HG03097 (cell line): Measurements from ENCODE around the gene ASIC2.

ENCODE experiments used
- ATAC-seq: cut with Tn5 transposase; IDR thresholded peaks from one replicate; pipeline ENCODE4 v1.9.1; 2021; ENCODE audit not compliant: unreplicated experiment, low FRiP score

Gene ASIC2

DNA sequence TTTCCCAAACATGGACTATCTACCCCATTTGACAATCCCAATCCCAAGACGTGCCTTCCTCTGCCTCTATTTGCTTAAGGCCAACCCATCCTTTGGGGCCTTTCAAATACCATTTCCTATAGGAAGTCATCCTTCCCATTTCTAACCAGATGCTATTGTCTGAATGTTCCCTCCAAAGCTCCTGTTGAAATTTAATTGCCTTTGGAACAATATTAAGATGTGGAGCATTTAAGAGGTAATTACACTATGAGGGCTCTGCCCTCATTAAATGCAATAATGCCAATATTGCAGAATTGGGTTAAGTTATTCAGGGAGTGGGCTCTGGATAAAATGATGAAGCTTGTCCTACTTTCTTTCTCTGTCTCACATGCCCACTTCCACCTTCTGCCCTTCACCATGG, 125.4 kb downstream of the ASIC2 start:
- ATAC-seq: no peak

DNA sequence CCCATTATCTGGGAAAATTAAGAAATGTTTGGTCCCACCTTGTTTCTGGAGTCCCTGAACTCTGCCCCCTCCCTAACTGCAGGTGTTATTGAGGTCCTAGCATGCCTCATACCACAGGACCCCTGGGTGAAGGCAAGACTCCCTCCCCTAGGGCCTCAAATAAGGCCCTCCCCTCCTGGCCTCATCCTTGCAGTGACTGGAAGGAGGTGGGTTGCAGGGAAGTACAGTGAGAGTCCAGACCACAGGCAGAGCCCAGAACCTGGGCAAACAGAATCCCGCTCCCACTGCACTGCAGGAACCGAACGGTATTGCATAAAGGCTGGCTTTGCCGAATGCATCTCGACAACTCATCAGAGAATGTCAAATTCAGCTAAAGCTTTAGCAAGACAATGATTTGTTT, 126.6 kb downstream of the ASIC2 start:
- no peak for ATAC-seq

DNA sequence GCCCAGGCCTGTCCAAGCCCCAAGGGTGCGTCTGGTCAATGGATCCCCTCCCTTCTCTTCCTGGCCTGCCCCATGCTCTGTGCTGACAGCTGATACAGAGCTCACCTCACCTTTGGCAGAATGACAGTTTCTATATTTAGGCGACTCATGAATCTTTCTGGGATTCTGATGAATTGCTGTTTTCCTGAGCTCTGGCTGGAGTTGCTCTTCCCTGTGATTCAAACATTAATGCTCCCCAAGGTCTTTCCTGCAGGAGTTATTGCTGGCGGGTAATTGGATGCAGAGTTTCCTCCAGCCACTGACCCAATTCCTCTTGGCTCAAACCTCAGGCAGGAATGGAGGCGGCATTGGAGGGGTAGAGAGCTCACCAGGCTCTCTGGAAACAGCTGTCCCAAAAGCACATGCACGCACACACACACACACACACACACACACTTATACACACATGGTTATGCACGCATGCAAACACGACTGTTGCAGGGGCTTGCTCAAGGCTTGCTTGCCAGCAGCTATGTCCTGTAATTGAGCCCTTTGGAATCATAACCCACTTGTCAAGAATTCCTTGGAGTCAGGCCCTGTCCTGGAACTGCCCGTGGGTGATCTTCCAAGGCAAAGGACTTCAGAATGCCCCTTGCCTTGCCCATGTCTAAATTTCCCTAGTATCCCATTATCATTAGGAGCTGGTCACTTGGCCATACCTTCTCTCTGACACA, 128.8 kb downstream of the ASIC2 start:
- no peak for ATAC-seq

DNA sequence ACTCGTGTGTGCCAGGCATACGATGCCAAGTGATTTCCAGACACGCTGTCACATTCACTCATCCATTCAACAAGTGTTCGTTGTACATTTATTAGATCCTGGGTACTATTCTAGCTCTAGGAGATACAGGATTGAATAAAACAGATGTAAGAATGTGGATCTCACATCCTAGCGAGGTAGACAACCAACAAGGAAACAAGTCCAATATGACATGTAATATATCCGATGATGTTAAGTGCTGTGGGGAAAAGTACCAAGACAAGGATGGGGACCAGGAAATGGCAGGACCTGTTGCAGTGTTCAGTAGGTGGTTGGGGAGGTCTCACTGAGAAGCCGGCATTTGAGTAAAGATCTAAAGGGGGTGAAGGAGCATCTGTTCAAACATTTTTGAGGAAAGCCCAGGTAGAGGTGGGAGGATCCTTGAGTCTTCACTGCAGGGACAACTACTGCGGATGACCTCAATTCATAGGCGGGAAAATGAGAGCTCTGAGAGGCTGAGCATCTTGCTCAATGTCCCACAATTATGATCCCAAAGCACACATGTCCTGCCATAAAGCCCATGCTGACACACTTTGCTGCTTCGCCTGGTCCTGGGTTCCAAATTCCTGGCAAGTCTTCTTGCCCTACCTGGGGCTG, 129.4 kb downstream of the ASIC2 start:
- ATAC-seq: no peak

DNA sequence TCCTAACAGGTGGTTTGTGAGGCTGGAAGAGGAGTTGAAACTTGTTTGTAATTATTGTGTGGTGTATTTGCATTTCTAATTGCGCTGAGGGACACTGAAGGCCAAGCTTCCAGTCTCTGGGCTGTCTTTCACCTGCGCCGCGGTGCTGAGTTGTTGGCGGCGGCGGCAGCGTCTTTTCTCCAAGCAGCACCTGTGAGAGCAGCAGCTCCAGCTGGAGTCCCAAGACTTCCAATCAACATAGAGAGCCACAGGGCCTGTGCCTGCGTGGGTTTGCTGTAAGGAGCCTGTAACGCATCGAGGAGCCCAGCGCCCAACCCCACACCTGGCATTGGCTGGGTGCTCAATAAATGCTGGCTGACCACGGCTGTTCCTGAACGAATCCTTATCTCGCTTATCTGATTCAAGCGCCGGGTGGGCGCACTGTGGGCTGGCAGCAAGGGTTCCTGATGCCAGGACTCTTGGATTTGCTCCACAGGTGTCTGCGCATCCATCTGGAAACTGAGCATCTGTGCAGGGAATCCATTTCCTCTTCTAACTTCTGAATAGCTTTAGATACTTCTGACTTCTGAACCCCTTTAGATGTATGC, 138.1 kb downstream of the ASIC2 start:
- ATAC-seq: no peak

DNA sequence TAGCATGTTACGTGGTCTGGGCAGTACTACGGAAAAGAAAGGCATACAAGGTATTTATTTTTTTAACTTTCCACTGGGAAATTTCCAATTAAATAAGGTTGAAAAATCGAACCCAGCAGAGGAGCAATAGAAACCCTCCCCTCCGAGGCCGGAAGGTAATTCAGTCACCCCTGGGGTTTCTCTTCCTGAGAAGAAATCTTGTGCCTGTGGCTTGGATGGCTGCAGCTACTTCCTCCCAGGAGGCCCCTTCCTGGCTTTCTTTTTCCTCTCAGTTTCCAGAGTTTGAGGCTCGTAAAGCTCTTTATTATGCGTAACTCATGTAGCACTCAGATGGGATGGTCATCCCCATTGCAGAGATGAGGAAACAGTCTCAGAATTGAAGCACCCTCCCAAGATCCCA, 140.3 kb downstream of the ASIC2 start:
- no peak for ATAC-seq

DNA sequence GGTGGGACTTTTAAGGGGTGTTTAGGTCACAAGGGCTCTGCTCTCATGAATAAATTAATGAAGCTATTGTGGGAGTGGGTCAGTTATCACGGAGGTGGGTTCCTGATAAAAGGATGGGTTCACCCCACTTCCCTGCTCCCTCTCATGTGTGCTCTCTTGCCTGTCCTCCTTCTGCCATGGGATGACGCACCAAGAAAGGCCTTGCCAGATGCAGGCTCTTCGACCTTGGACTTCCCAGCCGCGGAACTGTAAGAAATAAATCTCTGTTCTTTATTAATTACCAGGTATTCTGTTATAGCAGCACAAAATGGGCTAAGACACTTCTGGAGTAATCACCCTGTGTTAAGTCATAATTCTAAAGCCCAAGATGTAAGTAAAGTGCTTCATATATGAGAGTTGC, 141.5 kb downstream of the ASIC2 start:
- no peak for ATAC-seq

DNA sequence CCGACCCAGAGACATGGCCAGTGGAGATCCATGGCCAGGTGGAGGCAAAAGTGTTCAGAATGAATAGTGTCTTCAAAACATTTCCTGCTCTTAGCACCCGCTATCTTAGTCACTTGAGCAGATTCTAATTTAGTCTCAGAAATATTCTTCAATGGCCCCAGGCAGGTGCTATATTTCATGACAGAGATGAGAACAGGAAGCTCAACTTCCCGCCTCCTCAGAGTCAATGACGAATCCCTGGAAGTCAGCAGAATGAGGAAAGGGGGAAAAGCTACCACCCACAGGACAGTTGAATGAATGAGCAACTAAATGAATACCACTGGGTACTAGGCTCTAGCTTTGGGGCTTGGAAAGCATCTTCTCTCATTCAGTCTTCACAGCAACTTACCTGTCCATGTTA, 147.2 kb downstream of the ASIC2 start:
- ATAC-seq: no peak

DNA sequence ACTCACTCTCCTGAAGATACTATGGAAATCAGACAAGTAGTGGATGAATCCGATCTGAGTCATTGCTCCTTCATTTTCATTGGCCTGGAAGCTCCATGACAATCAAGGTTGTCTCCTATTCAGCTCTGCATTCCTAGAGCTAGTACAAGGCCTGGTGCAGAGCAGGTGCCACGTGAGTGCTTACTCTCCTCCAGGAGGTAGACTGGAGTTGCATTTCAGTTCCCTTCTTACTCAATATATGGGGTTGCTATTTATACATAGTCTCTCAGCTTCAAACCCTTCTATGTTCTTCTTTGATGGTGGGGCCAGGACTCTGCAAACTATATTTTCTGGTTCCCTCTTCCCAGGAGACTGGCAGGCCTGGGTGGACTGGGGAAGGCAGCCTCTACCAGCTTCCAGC, 148.3 kb downstream of the ASIC2 start:
- ATAC-seq: no peak

DNA sequence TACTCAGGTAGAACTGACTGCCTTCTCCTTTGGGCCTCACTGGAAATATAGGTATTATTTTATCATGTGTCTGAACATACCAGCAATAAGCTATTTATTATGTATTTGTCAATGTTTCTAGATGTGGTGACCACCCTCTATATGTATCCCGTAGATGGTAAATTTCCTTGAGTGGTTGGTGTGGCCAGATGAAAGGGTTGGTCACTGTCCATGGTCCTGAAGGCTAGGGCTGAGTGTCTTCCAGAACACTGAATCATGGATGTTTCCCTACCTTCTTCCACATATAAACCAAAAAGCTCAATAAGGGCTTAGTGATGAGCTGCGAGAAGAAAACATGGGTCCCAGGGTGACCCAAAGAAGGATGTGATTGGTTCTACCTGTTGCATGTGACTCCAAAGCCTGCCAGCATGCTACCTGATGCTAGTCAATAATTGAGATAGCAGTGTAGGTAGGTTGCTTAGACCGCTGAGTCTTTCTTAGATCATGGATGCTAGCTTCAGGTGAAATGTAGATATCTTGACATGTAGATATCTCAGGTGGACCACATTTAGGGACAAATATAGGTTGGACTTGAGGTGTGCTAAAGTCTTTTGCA, 150.3 kb downstream of the ASIC2 start:
- ATAC-seq: no peak

DNA sequence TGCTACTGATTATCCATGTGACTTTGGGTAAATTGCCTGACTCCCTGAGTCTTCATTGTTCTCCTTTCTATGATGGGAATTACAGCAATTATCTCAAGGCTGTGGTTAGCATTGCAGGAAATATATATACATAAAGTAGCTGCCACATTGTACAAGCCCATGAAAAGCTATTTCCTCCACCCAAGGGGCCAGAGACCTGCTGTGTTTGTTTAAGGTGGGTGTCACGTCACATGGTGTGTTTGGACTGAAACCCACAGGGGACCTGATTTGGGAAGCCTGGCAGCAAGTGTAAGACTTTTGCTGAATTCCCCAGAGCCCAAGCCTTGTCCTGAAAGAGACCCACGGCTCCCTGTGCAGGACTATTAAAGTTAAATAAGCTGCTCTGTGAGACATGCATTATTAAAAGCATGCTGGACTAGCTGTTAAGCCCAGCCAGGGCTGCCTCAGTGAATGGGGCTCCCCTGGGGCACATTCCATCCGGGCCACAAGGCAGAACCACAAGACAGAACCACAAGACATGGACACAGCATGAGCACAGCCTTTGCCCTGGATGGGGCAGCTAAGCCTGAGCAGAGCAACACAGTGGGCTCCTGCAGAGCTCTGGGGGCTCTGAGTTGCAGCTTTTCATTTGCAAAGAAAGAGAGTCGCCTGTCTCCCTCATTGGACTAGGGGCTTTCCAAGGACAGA, 152.5 kb downstream of the ASIC2 start:
- ATAC-seq: no peak

DNA sequence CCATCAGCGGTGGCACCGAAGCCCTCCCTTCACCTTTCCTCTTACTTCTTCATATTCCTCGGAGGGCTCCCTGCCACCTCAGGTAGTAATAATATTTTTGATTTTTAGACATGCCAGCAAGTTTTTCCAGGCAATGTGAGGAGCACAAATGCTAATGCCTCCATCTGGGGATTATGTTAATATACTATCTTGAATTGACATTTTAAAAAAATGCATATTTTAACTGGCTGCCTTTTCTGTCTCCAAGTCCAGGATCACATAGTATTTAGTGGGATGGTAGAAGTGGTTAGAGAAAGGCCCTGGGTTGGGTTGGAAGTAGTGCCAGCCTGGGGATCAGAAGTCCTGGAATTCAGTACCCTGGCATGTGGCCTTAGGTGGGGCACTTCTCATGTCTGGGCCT, 154.5 kb downstream of the ASIC2 start:
- no peak for ATAC-seq

DNA sequence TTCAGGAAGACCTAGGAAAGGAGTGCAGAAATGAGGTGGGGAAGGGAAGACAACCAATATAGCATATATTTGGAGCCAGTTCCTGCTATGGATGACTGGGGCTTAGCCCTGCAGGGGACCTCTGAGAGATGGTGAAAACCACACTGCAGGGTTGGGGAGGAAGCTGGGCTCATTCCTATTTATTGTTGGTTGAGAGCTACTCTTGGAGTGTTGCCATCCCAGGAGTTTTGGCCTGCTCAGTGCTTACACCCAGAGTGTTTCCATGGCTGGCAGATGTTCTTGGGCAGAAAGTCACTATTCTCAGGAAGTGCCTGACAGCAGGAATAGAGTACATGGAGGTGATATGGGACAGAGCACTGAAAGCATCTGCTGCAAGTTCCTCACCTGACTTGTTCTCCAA, 155.7 kb downstream of the ASIC2 start:
- no peak for ATAC-seq

DNA sequence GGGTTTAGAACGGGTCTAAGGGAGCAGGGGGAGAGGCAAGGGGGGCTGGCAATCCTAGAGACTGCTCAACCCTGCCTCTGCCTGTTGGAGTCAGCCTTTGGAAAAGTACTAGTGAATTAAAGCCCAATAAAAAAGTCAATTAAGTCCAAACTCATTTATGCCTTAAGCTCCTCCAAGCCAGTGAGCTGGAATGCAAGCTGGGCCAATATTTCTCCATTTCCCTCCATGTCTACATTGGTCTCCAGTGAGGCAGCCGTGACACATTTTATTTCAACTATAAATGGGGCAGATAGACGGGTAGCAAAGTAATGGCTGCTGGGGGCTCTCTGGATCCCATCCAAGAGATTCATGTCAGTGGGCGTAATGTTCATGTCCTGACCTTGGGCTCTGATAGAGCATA, 157.4 kb downstream of the ASIC2 start:
- no peak for ATAC-seq

DNA sequence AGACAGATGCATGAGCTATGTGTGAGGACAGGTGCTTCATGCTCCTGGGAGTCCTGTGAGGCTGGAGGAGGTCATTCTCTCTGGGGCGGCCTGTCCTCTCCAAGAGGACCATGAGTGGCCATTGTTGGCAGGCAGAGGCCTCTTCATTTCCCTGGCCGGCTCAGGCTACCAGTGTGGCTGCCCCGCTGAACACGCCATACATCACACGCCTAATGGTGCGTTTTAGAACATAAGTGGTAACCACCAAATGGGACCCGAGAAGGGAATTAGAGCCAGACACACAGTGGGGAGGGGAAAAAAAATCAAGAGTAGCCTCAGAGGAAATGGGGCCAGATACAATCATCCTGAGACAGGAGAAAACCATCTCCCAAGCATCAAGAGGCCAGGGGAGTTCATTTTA, 161.5 kb downstream of the ASIC2 start:
- ATAC-seq: no peak

DNA sequence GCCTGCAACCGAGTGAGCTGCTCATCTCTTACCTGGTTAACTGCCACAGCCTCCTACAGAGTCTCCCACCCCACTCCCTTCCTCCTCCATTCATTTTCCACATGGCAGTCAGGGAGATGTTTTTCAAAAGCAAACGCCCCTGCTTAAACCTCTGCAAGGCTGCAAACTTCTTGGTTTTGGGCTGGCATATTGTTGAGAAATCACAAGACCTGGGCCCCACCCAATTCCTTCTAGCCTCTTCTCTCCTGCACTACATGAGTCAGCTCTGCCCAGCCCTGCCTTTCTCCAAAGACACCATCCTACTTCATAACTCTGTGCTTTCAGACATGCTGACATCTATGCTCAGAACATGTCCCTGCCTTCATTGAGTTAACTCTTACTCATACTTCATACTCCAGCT, 165.4 kb downstream of the ASIC2 start:
- no peak for ATAC-seq

DNA sequence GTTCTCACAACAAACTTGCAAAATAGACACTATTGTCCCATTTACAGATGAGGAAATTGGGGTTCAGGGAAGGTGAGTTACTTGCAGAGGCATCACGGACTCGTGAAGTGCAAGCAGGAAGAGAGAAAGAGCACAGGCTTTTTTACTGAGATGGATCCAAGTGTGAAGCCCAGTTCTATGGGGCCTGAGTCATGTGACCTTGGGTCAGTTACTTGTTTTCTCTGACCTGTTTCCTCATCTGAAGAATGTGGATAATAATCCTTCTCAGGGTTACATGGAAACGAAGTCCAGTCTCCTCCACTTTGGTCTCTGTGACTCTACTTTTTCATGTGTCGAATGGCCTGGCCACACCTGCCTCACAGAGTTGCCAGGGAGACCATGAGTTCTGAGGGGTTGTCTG, 167.0 kb downstream of the ASIC2 start:
- ATAC-seq: no peak

DNA sequence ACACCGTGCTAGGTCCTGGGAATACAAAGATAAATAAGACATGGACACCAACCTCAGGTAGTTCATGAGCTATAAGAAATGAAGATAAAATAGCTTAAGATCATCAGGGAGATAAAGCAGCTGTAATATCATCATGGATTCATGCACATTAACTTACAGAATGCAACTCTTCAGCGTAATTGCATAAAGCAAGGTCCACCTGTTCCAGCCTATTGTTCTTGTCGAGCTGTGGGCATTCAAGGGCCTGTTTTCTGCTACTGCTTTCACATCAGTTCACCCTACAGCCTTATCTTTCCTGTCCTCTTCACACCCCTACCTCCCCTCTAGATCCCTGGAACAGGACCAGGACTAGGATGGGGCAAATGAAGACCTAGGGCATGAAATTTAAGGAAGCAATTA, 167.5 kb downstream of the ASIC2 start:
- no peak for ATAC-seq

DNA sequence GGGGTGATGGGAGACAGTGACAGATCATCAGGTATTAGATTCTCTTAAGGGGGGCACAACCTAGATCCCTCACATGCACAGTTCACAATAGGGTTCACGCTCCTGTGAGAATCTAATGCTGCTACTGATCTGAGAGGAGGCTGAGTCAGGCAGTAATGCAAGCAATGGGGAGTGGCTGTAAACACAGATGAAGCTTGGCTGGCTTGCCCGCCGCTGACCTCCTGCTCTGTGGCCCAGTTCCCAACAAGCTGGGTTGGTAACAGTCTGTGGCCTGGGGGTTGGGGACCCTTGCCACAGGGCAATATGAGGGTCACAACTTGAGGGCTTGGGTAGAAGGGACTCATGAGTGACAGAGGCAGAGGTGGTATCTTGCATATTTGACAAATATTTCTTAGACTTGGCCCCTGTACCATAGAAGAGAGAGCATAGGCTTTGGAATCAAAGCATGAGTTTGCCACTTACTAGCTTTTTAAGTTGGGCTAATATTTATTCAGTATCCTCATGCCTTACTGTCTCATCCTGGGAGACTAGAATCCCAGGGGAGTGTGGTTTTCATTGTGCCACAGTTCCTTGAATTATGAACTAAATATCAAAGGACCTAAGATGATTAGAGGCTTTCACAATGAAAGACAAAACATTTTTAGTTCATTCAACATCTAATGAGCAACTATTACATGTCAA, 168.1 kb downstream of the ASIC2 start:
- ATAC-seq: no peak

DNA sequence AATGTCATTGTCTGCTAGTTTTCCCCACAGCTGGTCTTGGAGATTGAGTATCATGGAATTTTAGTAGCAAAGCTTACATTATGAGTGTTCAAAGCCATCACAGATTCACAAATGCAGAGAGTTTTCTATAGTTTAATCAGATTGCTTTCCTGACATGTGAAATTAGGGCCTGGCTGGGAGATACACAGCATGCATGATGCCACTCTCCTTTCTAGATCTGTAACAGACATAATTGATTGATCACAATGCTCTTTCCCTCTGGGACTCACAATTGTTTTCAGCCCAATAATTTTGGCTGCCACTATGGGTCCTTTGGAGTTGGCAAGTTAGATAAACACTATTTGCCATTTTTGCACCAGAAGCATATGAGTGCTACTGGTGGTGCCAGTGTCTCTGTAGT, 168.9 kb downstream of the ASIC2 start:
- no peak for ATAC-seq

DNA sequence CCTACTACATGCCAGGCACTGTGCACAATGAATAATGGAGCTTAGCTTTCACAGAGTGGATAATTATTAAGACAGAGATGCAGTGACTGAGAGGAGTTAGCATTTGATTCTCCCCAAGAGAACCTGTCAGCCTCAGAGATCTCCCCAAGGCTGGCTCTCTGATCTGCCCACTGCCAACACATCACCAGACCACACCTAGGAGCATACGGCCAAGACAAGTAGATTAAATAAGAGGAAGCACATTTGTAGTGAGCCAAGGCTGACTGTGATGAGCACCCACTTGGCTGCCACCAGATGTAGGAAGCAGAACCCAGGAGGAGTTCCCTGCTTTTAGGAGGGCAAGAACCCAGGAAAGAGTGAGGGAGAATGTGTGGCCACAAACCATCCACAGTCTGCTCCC, 171.3 kb downstream of the ASIC2 start:
- ATAC-seq: no peak
